Pancreas (tissue), 10 donors: Measurements from ENCODE around the gene HECTD4. TPM values are rescaled to one million over a fixed set of nuclear protein-coding genes. Genes with fewer than 3 reads are reported as not detected.
"Not testable (repeated sequence)": the region's sequence is repeated elsewhere in the genome, so short reads cannot be mapped to it uniquely, and the experiment has no call there.

ENCODE experiments used
- ATAC-seq, 4 donors: fragments of 200-7000 bp; cut with Tn5 transposase; one replicate each; pipeline versions ENCODE4 v1.8.0 to v1.9.1; 2020; ENCODE audit warnings: mild to moderate bottlenecking in 4 of 4, moderate library complexity in 4 of 4
- DNase-seq, 6 donors: peaks; one replicate each; pipeline ENCODE4 v3.0.0-alpha.2; 2020
- FAIRE-seq: peaks from 2 replicates; lab custom pipeline; 2012; peaks lifted over from hg19 to GRCh38; lab: Jason Lieb, UNC
- H3K27ac ChIP-seq, 4 donors: fragments of 200-600 bp; sonication (generic); 1 replicate in 3 of 4; 2 replicates in 1 of 4; pipeline versions ENCODE4 v1.5.0 to v1.8.0; 2020
- H3K27me3 ChIP-seq, 4 donors: fragments of 200-600 bp; one replicate each; pipeline ENCODE4 v1.8.0; 2021
- H3K36me3 ChIP-seq, 3 donors: fragments of 200-600 bp; sonication (generic) in 1 of 3; one replicate each; pipeline versions ENCODE4 v1.5.0 to v1.8.0; 2020 to 2021
- H3K4me1 ChIP-seq, 3 donors: fragments of 200-600 bp; one replicate each; pipeline ENCODE4 v1.8.0; 2021
- H3K4me3 ChIP-seq, 4 donors: fragments of 200-600 bp; sonication (generic) in 2 of 4; one replicate each; pipeline versions ENCODE4 v1.5.0 to v1.8.0; 2020 to 2021
- H3K9me3 ChIP-seq, 4 donors: fragments of 200-600 bp; one replicate each; pipeline ENCODE4 v1.8.0; 2021
- CTCF ChIP-seq, 4 donors: fragments of 200-600 bp; sonication (generic) in 3 of 4; IDR thresholded peaks; one replicate each; pipeline versions ENCODE4 v1.5.0 to v1.8.0; 2021; ENCODE audit warnings: antibody characterized with exemption in 4 of 4
- WGBS, 2 donors: extraction: QIAGEN DNeasy Blood & Tissue Kit; methylation state at CpG; one replicate each; pipeline ENCODE4 v1.1.7; 2013; 5-methylcytosine and 5-hydroxymethylcytosine counted together
- intact Hi-C, 3 donors: fragments of 100-400 bp; cut with DNase I; formaldehyde crosslinking; loops; one replicate each; pipeline versions ENCODE4 v1.11.1 to v1.14.2; 2022
- polyA plus RNA-seq, 2 donors: library from polyadenylated mRNA; stranded (reverse); fragments of 200-250 nt; gene quantifications; one replicate each; pipeline ENCODE4 v1.2.3, GENCODE V29; 2013
- total RNA-seq, 6 donors: library from RNA; stranded (reverse); fragmentation: NEBNext Ultra II Directional in 4 of 6; extraction: Animal tissue kit (Norgen Biotek cat#: 25700) in 4 of 6; gene quantifications; one replicate each; pipeline versions ENCODE4 v1.2.1 to v1.2.4, GENCODE V29; 2021 to 2023
- donor health status: healthy with polysubstance abuse.
- donor health status: DM: no; HTN: no; CAD: no; lungs with moderate emphysema.
- donor health status: DM: no; HTN: no; CAD: no.
- donor health status: control.
- donor health status: control.
- donor health status: Bipolar disorder and iron deficiency.
- donor health status: DM: yes; HTN: yes; CAD: no.
- donor health status: DM: no; HTN: no; CAD: no.
- donor health status: DM: no; HTN: no; CAD: no.
- donor health status: DM: yes; HTN: yes; CAD: no.

The HECTD4 gene
- total and polyA plus RNA-seq, 8 donors, result 17.9 to 38.4 (median 26.4) TPM

- Histone ChIP-seq H3K4me3 (peak overlapping the region in 1 of 4 donors; percentile 81), H3K27me3 (no peaks in the 10 kb centered on the region), H3K36me3 (peaks cover 13 to 32% (median 19%) of the 10 kb centered on the region in 3 donors), H3K27ac (no peak overlapping the region), H3K9me3 (no peaks in the 10 kb centered on the region), H3K4me1 (peaks cover 0 to 23% (median 15%) of the 10 kb centered on the region in 3 donors)
- TF ChIP-seq CTCF (IDR thresholded peaks at IDR 0.05), result no peak
- WGBS, 2 donors, result 89 to 95% methylated on average over 14 of the region's 14 CpGs
- no peak for FAIRE-seq
- DNase-seq, result no peak
- no peak for ATAC-seq
- intact Hi-C loops, result no loop called here
These were observed 27.6 kb upstream of the HECTD4 start for GRCh38 chr12:112409906-112410244.

GRCh38 chr12:112409064-112409905, 27.1 kb upstream of the HECTD4 start, which contains the start of gene RPL6:
TSS of gene RPL6 (minus strand) at chr12:112409605. CDS start at chr12:112408656, 949 bp downstream.
- H3K27me3 ChIP-seq, result no peaks in the 10 kb centered on the region
- no peak for FAIRE-seq
- H3K4me3 ChIP-seq, result peak within 1 kb of the TSS; percentile 57 to 82 (median 76)
- peak; percentile 54 to 83 (median 75) for DNase-seq
- intact Hi-C loops, result no loop called here
- TF ChIP-seq CTCF (IDR thresholded peaks at IDR 0.05), result no peak
- H3K9me3 ChIP-seq, result no peaks in the 10 kb centered on the region
- peaks cover 0 to 18% (median 15%) of the 10 kb centered on the region in 3 donors for H3K4me1 ChIP-seq
- peak within 1 kb of the TSS; percentile 56 to 90 (median 85) for H3K27ac ChIP-seq
- 10% methylated on average over 46 of the region's 46 CpGs for WGBS, 2 donors
- peaks cover 13 to 38% (median 22%) of the 10 kb centered on the region in 3 donors for H3K36me3 ChIP-seq
- ATAC-seq, result peak; percentile 94 to 96 (median 94)

GRCh38 chr12:112408621-112409020, 26.4 kb upstream of the HECTD4 start:
- no peaks in the 10 kb centered on the region for H3K9me3 ChIP-seq
- intact Hi-C loops, result no loop called here
- ATAC-seq (no peak), DNase-seq (no peak), FAIRE-seq (no peak)
- no peaks in the 10 kb centered on the region for H3K27me3 ChIP-seq
- peaks cover 13 to 39% (median 24%) of the 10 kb centered on the region in 3 donors for H3K36me3 ChIP-seq
- peaks cover 0 to 12% (median 10%) of the 10 kb centered on the region in 3 donors for H3K4me1 ChIP-seq
- H3K4me3 ChIP-seq, result peak overlapping the region; percentile 57 to 82 (median 76)
- no peak for TF ChIP-seq CTCF (IDR thresholded peaks at IDR 0.05)
- peak overlapping the region; percentile 56 to 90 (median 85) for H3K27ac ChIP-seq
- 7 to 10% methylated on average over 5 of the region's 5 CpGs for WGBS, 2 donors

- DNase-seq, intact Hi-C loops, ATAC-seq, H3K27ac ChIP-seq, FAIRE-seq, H3K9me3 ChIP-seq, H3K27me3 ChIP-seq: not testable (repeated sequence)
- Histone ChIP-seq H3K36me3 (peaks cover 13 to 39% (median 24%) of the 10 kb centered on the region in 3 donors), H3K4me1 (peaks cover 0 to 12% (median 10%) of the 10 kb centered on the region in 3 donors), H3K4me3 (peak overlapping the region in 1 of 4 donors; percentile 81)
- 68 to 81% methylated on average over 6 of the region's 6 CpGs for WGBS, 2 donors
These were observed 25.5 kb upstream of the HECTD4 start for GRCh38 chr12:112407683-112408082.

GRCh38 chr12:112406519-112407488, 24.6 kb upstream of the HECTD4 start:
- no peak for FAIRE-seq
- intact Hi-C loops, result no loop called here
- DNase-seq, result no peak
- Histone ChIP-seq H3K36me3 (peaks cover 13 to 39% (median 24%) of the 10 kb centered on the region in 3 donors), H3K9me3 (no peaks in the 10 kb centered on the region), H3K4me3 (peak overlapping the region in 1 of 4 donors; percentile 81), H3K27me3 (no peaks in the 10 kb centered on the region), H3K4me1 (peaks cover 0 to 12% (median 10%) of the 10 kb centered on the region in 3 donors), H3K27ac (no peak overlapping the region)
- WGBS, 2 donors, result 73 to 87% methylated on average over 11 of the region's 11 CpGs
- TF ChIP-seq CTCF (IDR thresholded peaks at IDR 0.05), result no peak
- no peak for ATAC-seq
